Activated CD4-positive, alpha-beta T cell treated with anti-CD3 and anti-CD28 coated beads, Interleukin-2, amount 10 ng/mL, durations not matched to agents 24 days and 14 days (primary cell): ENCODE results near the gene GYS2. TPM values are rescaled to one million over a fixed set of nuclear protein-coding genes. Genes with fewer than 3 reads are reported as not detected.
"Not testable (repeated sequence)": the region's sequence is repeated elsewhere in the genome, so short reads cannot be mapped to it uniquely, and the experiment has no call there.

Experiments used
- DNase-seq: peaks from one replicate; pipeline ENCODE4 v3.0.0; 2022
- H3K27ac Mint-ChIP-seq: one replicate; pipeline ENCODE4 v1.8.0; 2022; ENCODE audit warnings: mild to moderate bottlenecking, mixed read lengths
- H3K27me3 Mint-ChIP-seq: one replicate; pipeline ENCODE4 v1.8.0; 2022; ENCODE audit warnings: mixed read lengths
- H3K36me3 Mint-ChIP-seq: one replicate; pipeline ENCODE4 v1.8.0; 2022; ENCODE audit warnings: low read depth, mild to moderate bottlenecking, mixed read lengths
- H3K4me1 Mint-ChIP-seq: one replicate; pipeline ENCODE4 v1.8.0; 2021; ENCODE audit warnings: mixed read lengths
- H3K4me3 Mint-ChIP-seq: one replicate; pipeline ENCODE4 v1.8.0; 2022; ENCODE audit warnings: mild to moderate bottlenecking, moderate library complexity, mixed read lengths
- H3K9me3 Mint-ChIP-seq: one replicate; pipeline ENCODE4 v1.8.0; 2021; ENCODE audit warnings: mixed read lengths
- intact Hi-C: fragments of 100-400 bp; cut with micrococcal nuclease; formaldehyde crosslinking; loops from one replicate; pipeline ENCODE4 v1.15.1; 2023
- total RNA-seq: library from RNA; stranded (reverse); gene quantifications from 2 replicates; pipeline ENCODE4 v1.2.3, GENCODE V29; 2022

GYS2 gene
- total RNA-seq, 1 donor from 2014 or later, result not detected

GRCh38 chr12:21585485-21585884 is 19.2 kb downstream of the GYS2 start:
- Mint-ChIP-seq H3K9me3 (peaks cover 3% of the 10 kb centered on the region), H3K27me3 (no peaks in the 10 kb centered on the region), H3K27ac (no peak overlapping the region), H3K4me1 (no peaks in the 10 kb centered on the region), H3K36me3 (no peaks in the 10 kb centered on the region), H3K4me3 (no peak overlapping the region)
- intact Hi-C loops, result no loop called here
- no peak for DNase-seq

- H3K27ac Mint-ChIP-seq, intact Hi-C loops, H3K4me3 Mint-ChIP-seq, H3K36me3 Mint-ChIP-seq, DNase-seq, H3K4me1 Mint-ChIP-seq, H3K9me3 Mint-ChIP-seq, H3K27me3 Mint-ChIP-seq: not testable (repeated sequence)
Observed at GRCh38 chr12:21584403-21585182, 20.1 kb downstream of the GYS2 start.

GRCh38 chr12:21583587-21583986 is 21.1 kb downstream of the GYS2 start:
- Mint-ChIP-seq H3K4me3 (no peak overlapping the region), H3K4me1 (no peaks in the 10 kb centered on the region), H3K27me3 (no peaks in the 10 kb centered on the region), H3K36me3 (no peaks in the 10 kb centered on the region), H3K9me3 (peaks cover 3% of the 10 kb centered on the region), H3K27ac (no peak overlapping the region)
- intact Hi-C loops, result no loop called here
- no peak for DNase-seq

- no peak for DNase-seq
- H3K36me3 Mint-ChIP-seq, result no peaks in the 10 kb centered on the region
- peaks cover 4% of the 10 kb centered on the region for H3K27me3 Mint-ChIP-seq
- no peak overlapping the region for H3K4me3 Mint-ChIP-seq
- H3K27ac Mint-ChIP-seq, result no peak overlapping the region
- intact Hi-C loops, result no loop called here
- no peaks in the 10 kb centered on the region for H3K4me1 Mint-ChIP-seq
- no peaks in the 10 kb centered on the region for H3K9me3 Mint-ChIP-seq
Observed at GRCh38 chr12:21580748-21581516, 23.7 kb downstream of the GYS2 start.

GRCh38 chr12:21577516-21577915 is 27.1 kb downstream of the GYS2 start:
- no peaks in the 10 kb centered on the region for H3K36me3 Mint-ChIP-seq
- no peak overlapping the region for H3K27ac Mint-ChIP-seq
- H3K4me3 Mint-ChIP-seq, result no peak overlapping the region
- intact Hi-C loops, result no loop called here
- DNase-seq, result no peak
- peaks cover 4% of the 10 kb centered on the region for H3K27me3 Mint-ChIP-seq
- no peaks in the 10 kb centered on the region for H3K9me3 Mint-ChIP-seq
- no peaks in the 10 kb centered on the region for H3K4me1 Mint-ChIP-seq

GRCh38 chr12:21576431-21576830 is 28.2 kb downstream of the GYS2 start:
- Mint-ChIP-seq H3K27ac (no peak overlapping the region), H3K9me3 (no peaks in the 10 kb centered on the region), H3K36me3 (no peaks in the 10 kb centered on the region), H3K4me3 (no peak overlapping the region), H3K4me1 (no peaks in the 10 kb centered on the region), H3K27me3 (peaks cover 4% of the 10 kb centered on the region)
- intact Hi-C loops, result no loop called here
- DNase-seq, result no peak

GRCh38 chr12:21573733-21574358 is 30.8 kb downstream of the GYS2 start:
- no peak overlapping the region for H3K4me3 Mint-ChIP-seq
- intact Hi-C loops, result no loop called here
- no peaks in the 10 kb centered on the region for H3K9me3 Mint-ChIP-seq
- no peak for DNase-seq
- H3K36me3 Mint-ChIP-seq, result no peaks in the 10 kb centered on the region
- H3K4me1 Mint-ChIP-seq, result no peaks in the 10 kb centered on the region
- no peak overlapping the region for H3K27ac Mint-ChIP-seq
- peaks cover 4% of the 10 kb centered on the region for H3K27me3 Mint-ChIP-seq

- Mint-ChIP-seq H3K9me3 (no peaks in the 10 kb centered on the region), H3K27ac (no peak overlapping the region), H3K36me3 (no peaks in the 10 kb centered on the region), H3K4me3 (no peak overlapping the region), H3K4me1 (no peaks in the 10 kb centered on the region), H3K27me3 (peaks cover 1% of the 10 kb centered on the region)
- intact Hi-C loops, result no loop called here
- DNase-seq, result no peak
Observed at GRCh38 chr12:21571046-21571445, 33.6 kb downstream of the GYS2 start.

GRCh38 chr12:21568115-21568514 is 36.5 kb downstream of the GYS2 start:
- no peaks in the 10 kb centered on the region for H3K9me3 Mint-ChIP-seq
- intact Hi-C loops, result no loop called here
- H3K27ac Mint-ChIP-seq, result no peak overlapping the region
- no peak overlapping the region for H3K4me3 Mint-ChIP-seq
- peaks cover 1% of the 10 kb centered on the region for H3K27me3 Mint-ChIP-seq
- H3K36me3 Mint-ChIP-seq, result no peaks in the 10 kb centered on the region
- no peak for DNase-seq
- no peaks in the 10 kb centered on the region for H3K4me1 Mint-ChIP-seq

GRCh38 chr12:21566907-21567394 is 37.7 kb downstream of the GYS2 start:
- Mint-ChIP-seq H3K4me1 (no peaks in the 10 kb centered on the region), H3K36me3 (no peaks in the 10 kb centered on the region), H3K9me3 (no peaks in the 10 kb centered on the region), H3K4me3 (no peak overlapping the region), H3K27ac (no peak overlapping the region), H3K27me3 (peaks cover 1% of the 10 kb centered on the region)
- intact Hi-C loops, result no loop called here
- DNase-seq, result no peak

- H3K9me3 Mint-ChIP-seq, result no peaks in the 10 kb centered on the region
- no peaks in the 10 kb centered on the region for H3K4me1 Mint-ChIP-seq
- no peaks in the 10 kb centered on the region for H3K36me3 Mint-ChIP-seq
- H3K27me3 Mint-ChIP-seq, result peaks cover 1% of the 10 kb centered on the region
- no peak overlapping the region for H3K4me3 Mint-ChIP-seq
- intact Hi-C loops, result no loop called here
- DNase-seq, result no peak
- H3K27ac Mint-ChIP-seq, result no peak overlapping the region
Observed at GRCh38 chr12:21566223-21566906, 38.3 kb downstream of the GYS2 start.

- DNase-seq, result no peak
- Mint-ChIP-seq H3K4me3 (no peak overlapping the region), H3K36me3 (peaks cover 1% of the 10 kb centered on the region), H3K27ac (no peak overlapping the region), H3K9me3 (no peaks in the 10 kb centered on the region), H3K27me3 (peaks cover 1% of the 10 kb centered on the region), H3K4me1 (peaks cover 5% of the 10 kb centered on the region)
- intact Hi-C loops, result loop anchor here (5.0 kb wide), 2 partner anchors 36 to 61 kb away; partner anchors contain the start of genes GOLT1B, RECQL and SPX
Observed at GRCh38 chr12:21562859-21563258, 41.8 kb downstream of the GYS2 start.

- no peak for DNase-seq
- intact Hi-C loops, result loop anchor here (2.0 to 5.0 kb wide), 3 partner anchors 14 to 59 kb away; partner anchors contain the start of genes GOLT1B, RECQL and SPX
- H3K4me1 Mint-ChIP-seq, result peaks cover 5% of the 10 kb centered on the region
- no peak overlapping the region for H3K4me3 Mint-ChIP-seq
- H3K27me3 Mint-ChIP-seq, result no peaks in the 10 kb centered on the region
- H3K27ac Mint-ChIP-seq, result no peak overlapping the region
- H3K36me3 Mint-ChIP-seq, result peaks cover 1% of the 10 kb centered on the region
- peaks cover 4% of the 10 kb centered on the region for H3K9me3 Mint-ChIP-seq
Observed at GRCh38 chr12:21561158-21561557, 43.5 kb downstream of the GYS2 start.
